K562 (cell line): ENCODE measurements around the gene MOB3B. TPM values are rescaled to one million over a fixed set of nuclear protein-coding genes. Genes with fewer than 3 reads are reported as not detected.

Experiments
- CBFA2T2 ChIP-seq: fragments of 450-650 bp; conservative IDR thresholded peaks from 2 replicates; pipeline ENCODE4 v1.6.1; 2017; ENCODE audit warnings: mild to moderate bottlenecking
- CHAMP1 ChIP-seq: fragments of 450-650 bp; IDR thresholded peaks from 2 replicates; pipeline ENCODE4 v1.6.1; 2016; ENCODE audit warnings: mild to moderate bottlenecking
- DDX20 ChIP-seq: fragments of 450-650 bp; IDR thresholded peaks from 2 replicates; pipeline ENCODE4 v1.6.1; 2016; ENCODE audit warnings: missing genetic modification characterization, low read depth, mild to moderate bottlenecking, missing compliant biosample characterization, moderate library complexity
- E2F6 ChIP-seq, 2 experiments: IDR thresholded peaks; 2 replicates each; pipeline ENCODE4 v1.6.1; 2011; ENCODE audit warnings: borderline replicate concordance in 1 of 2, control low read depth in 1 of 2, low read depth in 1 of 2, low read length in 1 of 2, mild to moderate bottlenecking in 1 of 2, mixed read lengths in 1 of 2, moderate library complexity in 1 of 2; ENCODE audit not compliant: insufficient read depth in 1 of 2, insufficient read length in 1 of 2, poor library complexity in 1 of 2, severe bottlenecking in 1 of 2; ENCODE audit errors: extremely low read depth in 1 of 2
- MLLT1 ChIP-seq, 2 experiments: fragments of 450-650 bp; IDR thresholded peaks; 2 replicates each; pipeline ENCODE4 v1.6.1; 2016
- NFIX ChIP-seq: fragments of 250-450 bp; sonication (Bioruptor Pico); IDR thresholded peaks from 2 replicates; pipeline ENCODE4 v1.4.0; 2020; ENCODE audit warnings: low read depth, mild to moderate bottlenecking, moderate library complexity
- PHF8 ChIP-seq: fragments of 200-600 bp; sonication (generic); IDR thresholded peaks from 2 replicates; pipeline ENCODE4 v1.6.1; 2012; ENCODE audit warnings: mixed run types, mild to moderate bottlenecking, inconsistent platforms, low read length, moderate library complexity, borderline replicate concordance
- SPI1 ChIP-seq: IDR thresholded peaks from 2 replicates; pipeline ENCODE4 v1.6.1; 2011; ENCODE audit warnings: low read depth, low read length, control low read depth, borderline replicate concordance
- ZSCAN32 ChIP-seq: fragments of 450-650 bp; formaldehyde crosslinking; IDR thresholded peaks from 2 replicates; pipeline ENCODE4 v1.4.0; 2020; ENCODE audit warnings: mild to moderate bottlenecking, moderate library complexity
- polyA plus RNA-seq, 8 experiments: library from polyadenylated mRNA; depleted of rRNA in 4 of 8; stranded (reverse) in 5 of 8; unstranded in 3 of 8; fragments of >200 nt; fragmentation: Nextera tagmentation in 2 of 8; fragmentation: Illumina TruSeq in 1 of 8; extraction: Ambion mirVana in 2 of 8; extraction: Trizol in 1 of 8; gene quantifications; 2 replicates each; pipeline versions ENCODE4 v1.2.1 to v1.2.3, GENCODE V29; 2011 to 2014; ENCODE audit warnings: inconsistent platforms in 1 of 8, missing spikeins in 1 of 8
- total RNA-seq, 7 experiments: library from RNA; depleted of rRNA in 6 of 7; stranded (reverse); fragments of >200 nt in 6 of 7; fragmentation: Illumina TruSeq in 2 of 7; extraction: Trizol in 2 of 7; gene quantifications; 2 replicates each; pipeline versions ENCODE4 v1.2.1 to v1.2.3, GENCODE V29; 2011 to 2021; ENCODE audit warnings: low replicate concordance in 1 of 7
- TF ChIP-seq, protein P1 (sequence below): fragments of 250-450 bp; sonication (Bioruptor Pico); IDR thresholded peaks from 2 replicates; pipeline ENCODE4 v1.8.0; 2021; ENCODE audit warnings: moderate library complexity, mild to moderate bottlenecking, inconsistent platforms
- TF ChIP-seq, protein P2 (sequence below): IDR thresholded peaks from 2 replicates; pipeline ENCODE4 v1.6.1; 2014; ENCODE audit warnings: antibody characterized with exemption
- TF ChIP-seq, protein P3 (sequence below): fragments of 450-650 bp; conservative IDR thresholded peaks from 2 replicates; pipeline ENCODE4 v1.6.1; 2016; ENCODE audit warnings: missing genetic modification characterization, low read depth, mild to moderate bottlenecking, missing compliant biosample characterization, moderate library complexity

Gene MOB3B
- total and polyA plus RNA-seq, 9 of the 15 experiments (the other 6 are each of a cell fraction or from before 2014, with no cell fraction given) = 3.6 to 12.8 (median 7.2) TPM

DNA sequence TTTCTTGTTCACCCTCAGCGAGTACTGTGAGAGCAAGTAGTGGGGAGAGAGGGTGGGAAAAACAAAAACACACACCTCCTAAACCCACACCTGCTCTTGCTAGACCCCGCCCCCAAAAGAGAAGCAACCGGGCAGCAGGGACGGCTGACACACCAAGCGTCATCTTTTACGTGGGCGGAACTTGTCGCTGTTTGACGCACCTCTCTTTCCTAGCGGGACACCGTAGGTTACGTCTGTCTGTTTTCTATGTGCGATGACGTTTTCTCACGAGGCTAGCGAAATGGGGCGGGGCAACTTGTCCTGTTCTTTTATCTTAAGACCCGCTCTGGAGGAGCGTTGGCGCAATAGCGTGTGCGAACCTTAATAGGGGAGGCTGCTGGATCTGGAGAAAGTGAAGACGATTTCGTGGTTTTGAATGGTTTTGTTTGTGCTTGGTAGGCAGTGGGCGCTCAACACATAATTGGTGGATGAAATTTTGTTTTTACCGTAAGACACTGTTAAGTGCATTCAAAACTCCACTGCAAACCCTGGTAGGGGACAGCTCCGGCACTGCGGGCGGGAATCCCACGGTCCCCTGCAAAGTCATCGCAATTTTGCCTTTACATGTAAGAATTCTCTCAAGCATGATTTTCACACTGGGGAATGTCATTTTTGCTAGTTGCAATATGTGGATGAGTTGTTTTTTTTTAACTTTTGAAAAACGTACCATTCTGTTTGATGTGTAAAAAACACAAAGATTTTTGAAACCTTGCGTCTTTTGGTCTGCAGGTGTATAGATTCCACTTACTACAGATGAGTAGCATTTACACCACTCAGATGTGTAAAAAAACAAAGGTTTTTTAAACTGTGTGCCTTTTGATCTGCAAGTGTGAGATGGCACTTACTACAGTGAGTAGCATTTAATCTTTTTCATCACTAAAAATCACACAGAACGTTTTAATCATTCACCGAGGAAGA lies 44.3 kb upstream of the MOB3B start (continued):
- TF ChIP-seq, protein P1, sequence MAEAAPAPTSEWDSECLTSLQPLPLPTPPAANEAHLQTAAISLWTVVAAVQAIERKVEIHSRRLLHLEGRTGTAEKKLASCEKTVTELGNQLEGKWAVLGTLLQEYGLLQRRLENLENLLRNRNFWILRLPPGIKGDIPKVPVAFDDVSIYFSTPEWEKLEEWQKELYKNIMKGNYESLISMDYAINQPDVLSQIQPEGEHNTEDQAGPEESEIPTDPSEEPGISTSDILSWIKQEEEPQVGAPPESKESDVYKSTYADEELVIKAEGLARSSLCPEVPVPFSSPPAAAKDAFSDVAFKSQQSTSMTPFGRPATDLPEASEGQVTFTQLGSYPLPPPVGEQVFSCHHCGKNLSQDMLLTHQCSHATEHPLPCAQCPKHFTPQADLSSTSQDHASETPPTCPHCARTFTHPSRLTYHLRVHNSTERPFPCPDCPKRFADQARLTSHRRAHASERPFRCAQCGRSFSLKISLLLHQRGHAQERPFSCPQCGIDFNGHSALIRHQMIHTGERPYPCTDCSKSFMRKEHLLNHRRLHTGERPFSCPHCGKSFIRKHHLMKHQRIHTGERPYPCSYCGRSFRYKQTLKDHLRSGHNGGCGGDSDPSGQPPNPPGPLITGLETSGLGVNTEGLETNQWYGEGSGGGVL (CRISPR knock-in tag) = no peak
- peak; percentile 36; the same call in 1 of the 2 replicates for TF ChIP-seq PHF8
- no peak for TF ChIP-seq DDX20 (tag)
- TF ChIP-seq SPI1 = no peak
- TF ChIP-seq, protein P2, sequence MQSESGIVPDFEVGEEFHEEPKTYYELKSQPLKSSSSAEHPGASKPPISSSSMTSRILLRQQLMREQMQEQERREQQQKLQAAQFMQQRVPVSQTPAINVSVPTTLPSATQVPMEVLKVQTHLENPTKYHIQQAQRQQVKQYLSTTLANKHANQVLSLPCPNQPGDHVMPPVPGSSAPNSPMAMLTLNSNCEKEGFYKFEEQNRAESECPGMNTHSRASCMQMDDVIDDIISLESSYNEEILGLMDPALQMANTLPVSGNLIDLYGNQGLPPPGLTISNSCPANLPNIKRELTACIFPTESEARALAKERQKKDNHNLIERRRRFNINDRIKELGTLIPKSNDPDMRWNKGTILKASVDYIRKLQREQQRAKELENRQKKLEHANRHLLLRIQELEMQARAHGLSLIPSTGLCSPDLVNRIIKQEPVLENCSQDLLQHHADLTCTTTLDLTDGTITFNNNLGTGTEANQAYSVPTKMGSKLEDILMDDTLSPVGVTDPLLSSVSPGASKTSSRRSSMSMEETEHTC = peak; percentile 46; the same call in 1 of the 2 replicates
- TF ChIP-seq NFIX (CRISPR knock-in tag) = no peak
- TF ChIP-seq CHAMP1 = no peak
- TF ChIP-seq CBFA2T2 = no peak
- peak in 1 of 2 experiments; percentile 53 for TF ChIP-seq E2F6 (IDR thresholded peaks at IDR 0.05; ENCODE audit: borderline replicate concordance in 1 of 2, extremely low read depth in 1 of 2, insufficient read depth in 1 of 2, insufficient read length in 1 of 2, low read depth in 1 of 2, low read length in 1 of 2, poor library complexity in 1 of 2, severe bottlenecking in 1 of 2)
- no peak for TF ChIP-seq MLLT1 (IDR thresholded peaks at IDR 0.05)
- no peak for TF ChIP-seq ZSCAN32 (CRISPR knock-in tag)
- TF ChIP-seq, protein P3, sequence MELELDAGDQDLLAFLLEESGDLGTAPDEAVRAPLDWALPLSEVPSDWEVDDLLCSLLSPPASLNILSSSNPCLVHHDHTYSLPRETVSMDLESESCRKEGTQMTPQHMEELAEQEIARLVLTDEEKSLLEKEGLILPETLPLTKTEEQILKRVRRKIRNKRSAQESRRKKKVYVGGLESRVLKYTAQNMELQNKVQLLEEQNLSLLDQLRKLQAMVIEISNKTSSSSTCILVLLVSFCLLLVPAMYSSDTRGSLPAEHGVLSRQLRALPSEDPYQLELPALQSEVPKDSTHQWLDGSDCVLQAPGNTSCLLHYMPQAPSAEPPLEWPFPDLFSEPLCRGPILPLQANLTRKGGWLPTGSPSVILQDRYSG (tag) = no peak
